Measurements from ENCODE around the gene QRFP.
"Not testable (repeated sequence)": the region's sequence is repeated elsewhere in the genome, so short reads cannot be mapped to it uniquely, and the experiment has no call there.

QRFP gene

DNA sequence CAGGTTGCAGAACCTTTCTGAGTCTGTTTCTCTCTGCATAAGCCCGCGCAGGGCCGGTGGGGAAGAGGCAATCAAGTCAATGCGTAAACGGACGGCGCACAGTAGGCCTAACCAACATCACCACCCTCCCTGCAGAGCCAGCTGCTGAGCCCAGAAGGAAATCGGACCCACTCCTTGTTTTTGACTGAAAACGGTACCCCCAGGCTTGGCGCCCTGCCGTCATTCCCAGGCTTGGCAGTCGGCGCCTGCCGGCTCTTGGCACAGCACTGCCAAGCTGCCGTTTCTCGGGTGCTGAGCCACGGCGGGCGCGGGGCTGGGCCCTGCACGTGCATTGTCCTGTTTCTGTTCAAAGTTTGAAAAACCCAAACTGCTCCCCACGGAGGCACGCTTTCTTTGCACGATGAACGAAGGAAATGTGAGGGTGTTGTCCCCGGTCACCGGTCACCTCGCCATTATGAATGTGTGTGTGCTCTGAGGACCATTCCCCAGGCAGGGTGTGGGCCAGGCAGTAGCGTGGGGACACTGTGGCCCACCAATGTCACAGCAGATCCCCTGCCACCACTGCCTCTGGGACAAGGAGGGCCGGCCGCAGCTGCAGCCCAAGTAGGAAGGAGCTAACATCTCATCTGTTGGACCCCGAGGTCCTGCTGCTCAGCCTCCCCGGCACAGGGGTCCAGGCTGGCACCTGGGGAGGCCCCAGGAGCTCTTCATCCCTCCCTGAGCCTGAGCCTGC, 22.4 kb upstream of the QRFP start:
- no peak for DNase-seq

DNA sequence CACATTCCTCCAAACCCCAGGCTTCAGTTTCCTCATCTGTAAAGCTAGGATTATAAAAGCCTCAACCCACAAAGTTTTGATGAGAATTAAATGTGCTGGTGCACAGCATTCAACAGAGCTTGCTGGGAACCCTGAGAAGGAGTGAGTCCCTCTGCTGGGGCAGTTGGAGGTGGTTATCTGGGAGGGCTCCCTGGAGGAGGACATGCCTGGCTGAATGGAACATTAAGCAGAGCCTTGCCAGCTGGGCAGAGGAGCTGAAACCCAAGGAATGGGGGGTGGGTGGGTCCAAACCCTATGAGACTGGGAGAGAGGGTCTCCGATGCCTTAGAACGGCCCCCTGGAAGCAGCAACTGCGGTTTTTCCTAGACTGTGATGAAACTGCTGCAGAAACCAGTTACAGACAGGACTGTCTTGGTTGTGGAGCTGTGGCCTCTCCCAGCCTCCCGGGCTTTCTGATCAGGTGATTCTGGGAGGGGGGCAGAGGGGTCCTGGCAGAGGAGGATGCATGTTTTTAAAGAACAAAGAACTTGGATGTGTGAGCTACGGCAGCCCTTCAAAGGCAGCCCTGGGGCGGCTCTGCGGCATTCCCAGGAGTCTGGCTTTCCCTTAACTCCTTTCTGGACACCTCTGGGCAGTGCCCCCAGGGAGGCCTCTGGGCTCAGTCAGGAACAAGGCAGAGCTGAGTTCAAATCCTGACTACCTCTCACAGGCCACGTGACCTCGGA, 21.7 kb upstream of the QRFP start:
- DNase-seq, result no peak

DNA sequence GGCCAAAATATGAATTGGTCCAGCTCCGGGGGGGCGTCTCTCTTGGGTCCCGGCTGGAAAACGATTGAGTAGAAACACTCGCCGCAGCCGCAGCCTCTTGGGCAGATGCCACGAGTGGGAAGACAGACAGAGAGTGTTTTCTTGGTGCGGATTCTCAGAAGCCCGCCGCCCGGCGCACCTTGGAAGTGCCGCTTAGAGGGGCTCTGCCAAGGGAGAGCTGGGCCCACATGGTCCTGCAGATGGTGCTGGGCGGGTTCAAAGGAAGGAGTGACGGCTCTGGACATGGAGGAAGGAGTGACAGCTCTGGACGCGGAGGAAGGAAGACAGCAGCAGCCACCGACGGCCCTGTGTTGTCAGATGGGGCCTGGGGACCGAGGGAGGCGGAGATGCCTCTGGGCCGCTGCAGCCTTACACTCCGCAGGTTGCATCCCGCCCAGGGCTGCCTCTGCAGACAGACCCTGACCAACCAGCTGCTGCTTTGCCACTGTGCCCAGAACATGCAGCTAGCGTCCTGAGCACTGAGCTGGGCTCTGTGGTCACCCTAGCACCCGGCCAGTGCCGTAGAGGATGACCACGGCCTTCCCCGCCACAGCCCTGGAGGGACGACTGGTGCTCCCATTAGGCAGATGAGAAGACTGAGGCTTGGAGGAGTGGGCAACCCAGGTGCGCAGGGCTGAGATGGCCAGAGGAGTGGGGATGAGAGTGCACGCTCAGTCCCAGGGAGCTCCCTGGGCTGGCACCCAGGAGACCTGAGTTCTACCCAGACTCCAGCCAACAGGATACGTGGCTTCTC, 20.8 kb upstream of the QRFP start:
- no peak for DNase-seq

GRCh38 chr9:130915096-130915447, 18.5 kb upstream of the QRFP start:
- no peak for DNase-seq

DNA sequence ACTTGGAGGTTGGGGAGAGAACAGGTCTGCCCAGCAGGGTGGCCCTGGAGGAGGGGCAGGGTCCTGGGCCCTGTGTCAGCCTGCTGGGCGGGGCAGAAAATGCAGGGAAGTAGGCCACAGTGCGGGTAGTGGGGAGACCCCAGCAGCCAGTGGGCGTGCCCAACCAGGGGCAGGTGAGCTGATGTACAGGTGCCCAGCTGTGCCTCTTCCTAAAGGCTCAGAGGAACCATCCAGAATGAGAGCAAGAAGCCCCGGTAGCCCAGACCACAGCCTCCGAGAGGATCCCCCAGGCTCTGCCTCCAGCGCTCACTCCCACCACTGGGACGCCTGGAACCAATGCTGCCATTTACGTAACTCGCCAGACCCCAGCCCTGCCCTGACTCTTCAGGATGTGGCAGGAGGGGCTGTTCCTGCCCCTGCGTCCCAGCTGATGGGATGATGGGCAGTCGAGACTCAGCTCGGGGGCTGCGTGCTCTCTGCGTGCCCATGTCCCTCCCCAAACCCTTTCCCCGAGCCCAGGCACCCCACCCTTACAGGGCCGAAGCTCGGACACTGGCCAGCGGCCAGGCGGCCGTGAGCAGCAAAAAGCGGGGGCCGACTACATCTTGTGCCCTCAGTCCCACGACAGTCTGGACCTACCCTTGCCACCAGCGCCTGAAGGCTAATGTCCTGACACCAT, 17.9 kb upstream of the QRFP start:
- DNase-seq, result no peak

DNA sequence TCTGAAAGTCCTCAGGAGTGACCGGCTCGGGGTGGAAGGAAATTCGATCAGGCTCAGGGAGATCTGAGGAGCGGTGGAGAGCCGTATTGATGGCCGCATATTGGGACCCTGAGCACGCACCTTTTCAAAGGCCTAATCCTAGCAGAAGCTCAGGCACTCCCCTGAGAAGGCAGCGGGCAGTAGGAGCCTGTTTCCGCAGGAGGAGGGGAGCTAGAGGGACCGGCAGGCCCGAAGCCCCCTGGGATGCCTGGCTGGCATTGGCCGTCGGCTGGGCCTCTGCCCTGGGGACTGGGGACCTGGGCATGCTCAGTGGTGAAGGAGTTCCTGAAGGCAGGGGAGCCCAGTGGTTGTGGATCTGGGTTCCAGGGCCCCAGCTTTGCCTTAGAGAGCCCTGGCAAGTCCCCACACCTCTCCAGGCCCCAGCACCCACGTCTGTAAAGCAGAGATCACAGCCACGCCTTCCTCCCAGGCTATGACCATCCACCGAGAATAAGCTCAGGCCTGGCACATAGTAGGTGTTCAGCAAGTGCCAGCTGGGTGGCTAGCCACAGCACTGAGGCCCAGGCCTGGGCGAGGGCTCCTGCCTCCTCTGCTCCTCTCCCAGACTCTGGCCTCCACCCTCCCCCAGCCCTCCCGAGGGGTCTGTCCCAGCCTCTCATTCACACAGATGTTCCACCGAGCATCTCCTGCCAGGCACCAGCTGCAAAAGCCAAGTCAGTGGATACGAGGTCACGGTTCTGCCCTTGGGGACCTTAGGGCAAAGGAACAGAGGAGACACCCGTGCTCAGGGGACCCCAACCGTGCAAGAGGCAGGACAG, 17.2 kb upstream of the QRFP start:
- no peak for DNase-seq

GRCh38 chr9:130912932-130913598, 16.5 kb upstream of the QRFP start:
- DNase-seq, result no peak

- DNase-seq, result no peak
These were observed 14.8 kb upstream of the QRFP start for GRCh38 chr9:130911254-130912049.

- not testable (repeated sequence) for DNase-seq
These were observed 14.1 kb upstream of the QRFP start for GRCh38 chr9:130910670-130911069.

GRCh38 chr9:130910041-130910440, 13.4 kb upstream of the QRFP start:
- not testable (repeated sequence) for DNase-seq

DNA sequence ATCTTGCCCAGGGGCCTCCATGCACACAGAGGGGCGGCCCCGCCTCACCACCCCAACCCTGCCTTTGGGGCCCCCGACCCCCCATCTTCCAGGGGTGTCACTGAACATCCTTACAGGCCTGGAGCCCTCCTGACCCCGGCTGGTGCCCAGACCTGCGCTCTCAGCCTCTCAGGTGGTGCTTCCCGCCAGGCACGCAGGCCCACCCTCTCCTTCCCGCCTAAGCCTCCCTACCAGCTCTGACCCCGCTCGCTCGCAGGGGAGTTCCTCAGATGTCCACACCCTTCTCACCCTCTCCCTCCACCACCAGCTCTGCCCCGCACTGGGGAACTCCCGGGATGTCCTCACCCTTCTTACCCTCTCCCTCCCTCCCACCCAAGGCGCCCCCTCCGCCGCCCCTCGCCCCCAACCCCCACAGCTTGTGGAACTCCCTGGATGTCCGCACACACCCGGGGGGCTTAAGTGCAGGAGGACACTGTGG, 12.3 kb upstream of the QRFP start:
- DNase-seq, result no peak

DNA sequence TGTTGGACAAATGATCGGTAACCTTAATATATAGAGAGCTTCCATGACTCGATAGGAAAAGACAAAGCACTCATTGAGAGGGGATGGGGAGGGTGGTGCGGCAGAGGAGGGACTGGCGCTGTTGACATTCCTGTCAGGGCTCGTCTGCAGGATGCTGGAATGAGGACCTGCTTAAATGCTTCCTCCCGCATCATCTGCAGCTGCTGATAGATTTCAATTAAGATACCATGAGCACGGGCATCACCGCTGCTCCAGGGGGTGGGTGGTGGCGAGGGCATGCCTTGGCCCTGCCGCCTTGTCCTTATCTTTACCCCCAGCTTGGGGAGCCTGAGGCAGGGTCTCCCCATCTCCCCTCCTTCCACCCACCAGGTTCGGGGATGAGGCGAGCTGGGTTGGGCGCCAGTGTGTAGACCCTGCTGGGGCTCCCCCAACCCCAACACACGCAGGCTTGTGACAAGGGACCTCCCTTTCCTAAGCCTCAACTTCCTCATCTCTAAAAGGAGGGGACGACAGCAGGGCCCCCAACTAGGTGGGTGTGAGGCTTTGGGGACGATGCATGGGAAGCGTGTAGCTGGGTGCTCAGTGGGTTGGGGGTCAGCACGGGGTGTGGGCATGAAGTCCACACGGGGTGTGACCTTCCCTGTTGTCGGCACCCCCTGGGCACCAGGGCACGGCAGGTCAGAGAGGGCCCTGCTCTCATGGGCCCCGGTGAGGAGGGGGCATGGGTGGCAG, 11.7 kb upstream of the QRFP start:
- DNase-seq, result no peak

DNA sequence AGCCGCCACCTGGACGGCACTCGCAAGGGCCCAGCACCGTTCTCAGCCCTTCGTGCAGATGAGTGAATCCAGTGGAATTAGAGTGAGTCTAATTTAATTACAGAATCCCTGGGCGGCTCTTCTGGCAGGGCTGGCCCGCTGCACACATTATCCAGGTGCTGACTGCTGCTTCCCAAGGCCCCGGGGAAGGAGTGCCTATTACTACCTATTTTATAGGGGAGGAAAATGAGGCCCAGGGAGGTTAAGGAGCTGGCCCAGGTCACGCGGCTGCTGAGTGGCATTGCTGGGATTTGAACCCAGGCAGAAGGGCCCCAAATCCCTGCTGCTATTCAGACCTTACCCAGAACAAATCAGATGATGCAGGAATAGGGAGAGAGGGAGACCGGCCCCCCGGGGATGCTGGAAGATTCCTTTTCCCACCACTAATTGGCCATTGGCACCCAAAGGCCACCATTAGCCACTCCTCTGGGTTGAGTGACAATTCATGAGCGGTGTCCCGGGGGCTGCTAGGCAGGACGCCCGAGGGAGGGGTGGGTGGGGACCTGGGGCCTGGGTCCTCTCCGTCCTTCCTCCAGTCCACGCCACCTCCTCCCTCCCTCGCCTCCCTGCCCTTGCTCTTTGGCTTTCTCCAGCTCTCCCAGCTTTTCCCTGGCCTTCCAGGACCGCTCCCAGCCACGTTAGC, 10.3 kb upstream of the QRFP start:
- DNase-seq, result no peak

GRCh38 chr9:130905902-130906734, 9.5 kb upstream of the QRFP start:
- DNase-seq, result no peak

- DNase-seq, result no peak
These were observed 8.7 kb upstream of the QRFP start for GRCh38 chr9:130905125-130905901.

GRCh38 chr9:130904070-130905044, 7.7 kb upstream of the QRFP start:
- no peak for DNase-seq
